Mesenchymal stem cell (in vitro differentiated cells and primary cell): ENCODE results near the gene SPAG6.

ENCODE experiments used
- DNase-seq: peaks from one replicate; pipeline ENCODE4 v3.0.0-alpha.2; 2013
- H2AFZ ChIP-seq: one replicate; pipeline ENCODE4 v1.6.1; 2013; ENCODE audit warnings: low read depth, mild to moderate bottlenecking, control low read depth, inconsistent platforms, low read length, moderate library complexity
- H2AK5ac ChIP-seq: 2 replicates; pipeline ENCODE4 v1.6.1; 2013; ENCODE audit warnings: low read length, moderate library complexity, mild to moderate bottlenecking, inconsistent platforms; ENCODE audit not compliant: severe bottlenecking
- H2BK120ac ChIP-seq: one replicate; pipeline ENCODE4 v1.6.1; 2013; ENCODE audit warnings: low read depth, mild to moderate bottlenecking, inconsistent platforms, low read length, moderate library complexity
- H2BK12ac ChIP-seq, 2 experiments: one replicate each; pipeline ENCODE4 v1.6.1; 2013; ENCODE audit warnings: inconsistent platforms in 2 of 2, low read length in 2 of 2, mild to moderate bottlenecking in 2 of 2, moderate library complexity in 2 of 2, control low read depth in 1 of 2
- H2BK15ac ChIP-seq: one replicate; pipeline ENCODE4 v1.6.1; 2013; ENCODE audit warnings: mild to moderate bottlenecking, low read depth, inconsistent platforms; ENCODE audit not compliant: poor library complexity, severe bottlenecking
- H2BK5ac ChIP-seq: 2 replicates; pipeline ENCODE4 v1.6.1; 2013; ENCODE audit warnings: low read depth, mild to moderate bottlenecking, low read length, control low read depth, inconsistent platforms; ENCODE audit not compliant: poor library complexity, severe bottlenecking
- H3K14ac ChIP-seq, 2 experiments: one replicate each; pipeline ENCODE4 v1.6.1; 2013; ENCODE audit warnings: inconsistent platforms in 2 of 2, low read length in 2 of 2, control low read depth in 1 of 2, mild to moderate bottlenecking in 1 of 2, moderate library complexity in 1 of 2
- H3K18ac ChIP-seq, 2 experiments: one replicate each; pipeline ENCODE4 v1.6.1; 2013; ENCODE audit warnings: inconsistent platforms in 2 of 2, low read length in 2 of 2, control low read depth in 1 of 2, low read depth in 1 of 2, mild to moderate bottlenecking in 1 of 2
- H3K23ac ChIP-seq, 2 experiments: one replicate each; pipeline ENCODE4 v1.6.1; 2013; ENCODE audit warnings: inconsistent platforms in 2 of 2, low read length in 2 of 2, mild to moderate bottlenecking in 2 of 2, moderate library complexity in 2 of 2, control low read depth in 1 of 2
- H3K27ac ChIP-seq: 2 replicates; pipeline ENCODE4 v1.5.1; 2013; ENCODE audit warnings: mild to moderate bottlenecking, moderate library complexity, low read length, control low read depth, inconsistent platforms; ENCODE audit not compliant: poor library complexity, severe bottlenecking
- H3K27me3 ChIP-seq, 2 experiments: 2 replicates each; pipeline versions ENCODE4 v1.6.1 to v1.7.0; 2013; ENCODE audit warnings: low read length in 2 of 2, mild to moderate bottlenecking in 2 of 2, moderate library complexity in 2 of 2, control low read depth in 1 of 2, inconsistent platforms in 1 of 2; ENCODE audit not compliant: control insufficient read depth in 1 of 2, insufficient read depth in 1 of 2
- H3K36me3 ChIP-seq, 2 experiments: 2 replicates each; pipeline versions ENCODE4 v1.6.1 to v1.7.0; 2013; ENCODE audit warnings: low read length in 2 of 2, control low read depth in 1 of 2, inconsistent platforms in 1 of 2, low read depth in 1 of 2, mild to moderate bottlenecking in 1 of 2; ENCODE audit not compliant: insufficient read depth in 2 of 2, control insufficient read depth in 1 of 2
- H3K4ac ChIP-seq, 2 experiments: one replicate each; pipeline ENCODE4 v1.6.1; 2013; ENCODE audit warnings: inconsistent platforms in 2 of 2, low read length in 2 of 2, mild to moderate bottlenecking in 2 of 2, moderate library complexity in 2 of 2, control low read depth in 1 of 2, low read depth in 1 of 2
- H3K4me1 ChIP-seq: 2 replicates; pipeline ENCODE4 v1.6.1; 2013; ENCODE audit warnings: low read depth, low read length, control low read depth; ENCODE audit not compliant: control insufficient read depth, insufficient read depth
- H3K4me2 ChIP-seq: 2 replicates; pipeline ENCODE4 v1.6.1; 2013; ENCODE audit warnings: low read length, mild to moderate bottlenecking, inconsistent platforms; ENCODE audit not compliant: poor library complexity, severe bottlenecking
- H3K4me3 ChIP-seq, 2 experiments: 2 replicates each; pipeline versions ENCODE4 v1.5.1 to v1.7.0; 2013; ENCODE audit warnings: low read length in 2 of 2, mild to moderate bottlenecking in 2 of 2, control low read depth in 1 of 2, low read depth in 1 of 2; ENCODE audit not compliant: insufficient read depth in 1 of 2
- H3K79me1 ChIP-seq: replicated peaks from 2 replicates; pipeline ENCODE4 v1.6.1; 2013; ENCODE audit warnings: mild to moderate bottlenecking, control low read depth, low read length, inconsistent platforms; ENCODE audit not compliant: poor library complexity, severe bottlenecking
- H3K9ac ChIP-seq: 2 replicates; pipeline ENCODE4 v1.7.0; 2013; ENCODE audit warnings: mild to moderate bottlenecking, low read length, moderate library complexity
- H3K9me3 ChIP-seq: 2 replicates; pipeline ENCODE4 v1.7.0; 2013; ENCODE audit warnings: mild to moderate bottlenecking, low read length; ENCODE audit not compliant: control insufficient read depth
- H4K8ac ChIP-seq: one replicate; pipeline ENCODE4 v1.6.1; 2013; ENCODE audit warnings: inconsistent platforms, mild to moderate bottlenecking, low read length, moderate library complexity
- H4K91ac ChIP-seq: one replicate; pipeline ENCODE4 v1.6.1; 2013; ENCODE audit warnings: mild to moderate bottlenecking, low read length, inconsistent platforms
- WGBS: methylation state at CpG from one replicate; pipeline ENCODE4 v1.1.7; 2013; ENCODE audit warnings: mixed read lengths; 5-methylcytosine and 5-hydroxymethylcytosine counted together

SPAG6 gene

DNA sequence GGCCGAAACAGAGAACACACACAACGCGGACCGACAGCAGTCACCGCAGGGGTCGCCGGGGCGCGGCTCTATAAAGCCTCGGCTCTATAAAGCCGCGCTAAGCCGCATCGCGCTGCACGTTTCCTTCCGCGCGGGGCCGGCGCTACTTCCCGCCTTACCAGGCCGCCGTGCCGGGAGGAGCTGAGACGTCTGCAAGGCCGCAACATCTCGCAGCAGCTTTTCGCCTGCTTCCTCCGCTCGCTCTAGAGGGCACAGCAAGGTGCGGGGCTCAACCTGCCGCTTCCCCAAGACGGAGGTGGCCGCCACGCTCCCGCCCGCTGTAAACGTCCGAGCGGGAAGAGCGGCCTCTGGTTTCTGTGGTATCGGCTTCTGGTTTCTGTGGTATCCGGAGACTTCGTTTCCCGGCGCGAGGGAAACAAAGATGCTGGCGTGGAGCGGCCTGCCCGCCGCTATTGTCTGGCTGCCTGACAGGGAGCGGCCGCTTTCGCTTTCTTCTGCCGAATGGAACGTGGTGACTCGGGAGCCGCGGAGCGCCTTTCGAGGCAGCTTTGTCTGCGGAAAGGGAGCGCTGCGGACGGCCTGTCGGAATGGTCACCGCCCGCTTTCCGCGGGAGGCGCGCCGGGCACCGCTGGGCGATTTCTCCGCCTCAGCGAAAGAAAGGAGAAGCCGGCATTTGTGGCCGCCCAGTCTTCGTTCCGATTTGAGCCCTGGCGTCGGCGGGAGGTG, 91.8 kb downstream of the SPAG6 start:
- H2BK12ac ChIP-seq, result peak overlapping the region in 1 of 2 experiments; percentile 89
- H3K18ac ChIP-seq, result peak overlapping the region; percentile 95 to 97
- H3K4me3 ChIP-seq, result peak overlapping the region; percentile 67 to 89
- H4K91ac ChIP-seq, result peak overlapping the region; percentile 93
- peaks cover 12% of the 10 kb centered on the region for H3K79me1 ChIP-seq
- peak overlapping the region; percentile 52 for H3K4me2 ChIP-seq
- H2BK15ac ChIP-seq, result peak overlapping the region; percentile 92
- H3K36me3 ChIP-seq, result no peaks in the 10 kb centered on the region
- H3K27me3 ChIP-seq, result no peaks in the 10 kb centered on the region
- H3K4me1 ChIP-seq, result peaks cover 9% of the 10 kb centered on the region
- no peak overlapping the region for H2AK5ac ChIP-seq
- peak overlapping the region; percentile 75 for H2AFZ ChIP-seq
- peak; percentile 91 for DNase-seq
- under 1% methylated on average over 85 of the region's 85 CpGs for WGBS
- peak overlapping the region; percentile 91 for H2BK120ac ChIP-seq
- peak overlapping the region; percentile 96 for H4K8ac ChIP-seq
- peak overlapping the region; percentile 97 for H3K9ac ChIP-seq
- H3K9me3 ChIP-seq, result no peaks in the 10 kb centered on the region
- peak overlapping the region; percentile 90 to 93 for H3K4ac ChIP-seq
- peak overlapping the region; percentile 59 for H2BK5ac ChIP-seq
- peak overlapping the region in 1 of 2 experiments; percentile 82 for H3K14ac ChIP-seq
- peak overlapping the region; percentile 31 for H3K27ac ChIP-seq
- no peak overlapping the region for H3K23ac ChIP-seq

DNA sequence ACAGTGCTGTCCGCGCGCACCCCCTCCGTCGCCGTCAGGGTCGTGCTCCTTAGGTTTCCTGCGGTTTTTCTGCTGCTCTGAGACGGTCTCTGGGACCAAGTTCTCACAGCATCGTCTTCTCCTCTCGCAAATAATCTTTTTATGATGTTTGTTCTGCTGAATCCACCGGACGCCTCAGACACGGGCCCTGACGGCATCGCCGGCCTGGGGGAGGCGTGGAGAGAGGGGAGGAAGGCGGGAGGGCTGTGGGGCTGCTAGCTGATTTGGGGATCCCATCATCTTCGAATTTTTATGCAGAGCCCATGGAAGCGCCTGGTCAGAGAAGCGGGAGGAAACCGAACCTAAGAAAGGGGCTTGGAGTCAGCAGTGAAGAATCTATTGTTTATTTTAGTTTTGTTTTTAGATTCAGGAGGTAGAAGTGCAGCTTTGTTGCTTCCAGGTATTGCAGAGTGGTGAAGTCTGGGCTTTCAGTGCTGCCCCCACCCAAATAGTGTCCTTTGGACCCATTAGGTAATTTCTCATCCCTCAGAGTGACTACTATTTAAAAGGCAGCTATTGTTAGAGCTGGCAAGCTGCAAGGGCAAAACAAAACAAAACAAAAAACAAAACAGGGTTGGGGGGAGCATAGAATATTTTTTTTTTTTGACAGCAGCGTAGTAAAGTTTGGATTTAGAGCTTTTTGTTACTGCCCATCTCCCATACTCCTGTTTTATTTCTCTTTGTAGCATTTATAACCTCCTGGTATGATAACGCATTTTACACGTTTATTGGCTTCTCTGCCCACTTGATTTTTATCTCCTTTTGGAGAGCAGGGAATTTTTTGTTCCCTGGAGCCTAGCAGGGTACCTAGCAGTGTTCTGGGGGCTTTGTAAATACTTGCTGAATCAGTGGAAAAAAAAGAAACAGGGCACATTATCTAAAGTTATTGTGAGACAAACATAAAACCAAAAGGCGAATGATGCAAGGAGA, 92.6 kb downstream of the SPAG6 start:
- H3K27me3 ChIP-seq, result no peaks in the 10 kb centered on the region
- DNase-seq, result no peak
- H3K9me3 ChIP-seq, result no peaks in the 10 kb centered on the region
- H3K36me3 ChIP-seq, result no peaks in the 10 kb centered on the region
- no peak overlapping the region for H2AK5ac ChIP-seq
- H3K79me1 ChIP-seq, result peaks cover 12% of the 10 kb centered on the region
- H4K91ac ChIP-seq, result no peak overlapping the region
- peak overlapping the region; percentile 17 for H2BK15ac ChIP-seq
- H3K23ac ChIP-seq, result no peak overlapping the region
- WGBS, result 5% methylated on average over 22 of the region's 27 CpGs
- peak overlapping the region; percentile 57 for H2BK120ac ChIP-seq
- peak overlapping the region; percentile 67 to 89 for H3K4me3 ChIP-seq
- H3K4ac ChIP-seq, result peak overlapping the region; percentile 38 to 84
- H3K18ac ChIP-seq, result peak overlapping the region; percentile 56 to 95
- H2BK12ac ChIP-seq, result peak overlapping the region in 1 of 2 experiments; percentile 37
- H3K27ac ChIP-seq, result peak overlapping the region; percentile 31
- peak overlapping the region in 1 of 2 experiments; percentile 36 for H3K14ac ChIP-seq
- peak overlapping the region; percentile 96 for H4K8ac ChIP-seq
- peak overlapping the region; percentile 30 for H2AFZ ChIP-seq
- H3K9ac ChIP-seq, result peak overlapping the region; percentile 97
- peaks cover 9% of the 10 kb centered on the region for H3K4me1 ChIP-seq
- peak overlapping the region; percentile 59 for H2BK5ac ChIP-seq
- H3K4me2 ChIP-seq, result peak overlapping the region; percentile 52

DNA sequence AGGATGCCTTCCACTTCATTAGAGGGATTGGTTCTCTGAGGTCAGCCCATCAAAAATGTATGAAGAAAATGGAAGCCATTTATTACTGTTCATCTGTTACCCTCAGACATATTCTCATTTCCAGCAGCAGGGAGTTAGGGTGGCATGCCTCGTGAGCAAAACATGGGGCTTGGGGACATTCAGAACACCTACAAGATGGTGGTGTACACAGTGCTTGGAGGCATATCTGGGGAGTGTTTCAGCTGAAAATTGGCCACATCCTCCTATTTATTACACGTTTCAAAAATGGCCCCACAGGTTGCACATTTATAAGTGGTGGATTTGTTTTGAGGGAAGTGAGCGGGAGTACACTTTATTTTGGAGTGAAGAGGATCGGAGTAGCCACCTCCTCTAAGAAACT, 93.4 kb downstream of the SPAG6 start:
- Histone ChIP-seq H2BK5ac (no peak overlapping the region), H3K79me1 (peaks cover 12% of the 10 kb centered on the region), H3K18ac (no peak overlapping the region), H4K91ac (peak overlapping the region; percentile 85), H3K23ac (no peak overlapping the region), H3K36me3 (no peaks in the 10 kb centered on the region), H2BK15ac (no peak overlapping the region), H3K27ac (no peak overlapping the region), H2BK12ac (no peak overlapping the region), H3K9ac (peak overlapping the region; percentile 97), H3K14ac (no peak overlapping the region), H2AK5ac (no peak overlapping the region), H3K9me3 (no peaks in the 10 kb centered on the region), H2AFZ (no peak overlapping the region), H3K27me3 (no peaks in the 10 kb centered on the region), H3K4me2 (no peak overlapping the region), H4K8ac (peak overlapping the region; percentile 56), H3K4ac (no peak overlapping the region), H3K4me1 (peaks cover 9% of the 10 kb centered on the region), H3K4me3 (peak overlapping the region in 1 of 2 experiments; percentile 89), H2BK120ac (no peak overlapping the region)
- no peak for DNase-seq
- 78% methylated on average over 1 of the region's 4 CpGs for WGBS

DNA sequence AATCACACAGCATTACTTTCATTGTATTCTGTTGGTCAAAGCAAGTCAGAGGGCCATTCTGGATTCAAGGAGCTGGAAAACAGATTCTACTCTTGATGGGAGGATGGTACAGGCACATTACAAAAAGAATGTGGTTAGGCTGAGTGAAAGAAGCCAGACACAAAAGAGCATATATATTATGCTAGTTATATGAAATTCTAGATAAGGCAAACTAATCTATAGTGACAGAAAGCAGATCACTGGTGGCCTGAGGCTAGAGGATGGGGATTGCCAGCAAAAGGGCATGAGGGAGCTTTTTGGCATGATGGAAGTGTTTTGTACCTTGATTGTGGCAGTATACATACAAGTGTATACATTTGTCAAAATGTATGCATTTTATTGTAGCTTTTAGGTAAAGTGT, 96.8 kb downstream of the SPAG6 start:
- no peak overlapping the region for H2BK12ac ChIP-seq
- H3K36me3 ChIP-seq, result no peaks in the 10 kb centered on the region
- H3K4me1 ChIP-seq, result no peaks in the 10 kb centered on the region
- H3K18ac ChIP-seq, result no peak overlapping the region
- H3K27me3 ChIP-seq, result no peaks in the 10 kb centered on the region
- H3K79me1 ChIP-seq, result peaks cover 8% of the 10 kb centered on the region
- H3K9me3 ChIP-seq, result no peaks in the 10 kb centered on the region
- H3K27ac ChIP-seq, result no peak overlapping the region
- no peak overlapping the region for H3K4me2 ChIP-seq
- H3K4me3 ChIP-seq, result no peak overlapping the region
- no peak overlapping the region for H3K4ac ChIP-seq
- H3K9ac ChIP-seq, result no peak overlapping the region
- H4K8ac ChIP-seq, result no peak overlapping the region
- no peak overlapping the region for H4K91ac ChIP-seq
- H2BK15ac ChIP-seq, result no peak overlapping the region
- no peak overlapping the region for H3K23ac ChIP-seq
- no peak overlapping the region for H2AFZ ChIP-seq
- no peak overlapping the region for H2AK5ac ChIP-seq
- DNase-seq, result no peak
- no peak overlapping the region for H2BK5ac ChIP-seq
- H3K14ac ChIP-seq, result no peak overlapping the region
- H2BK120ac ChIP-seq, result no peak overlapping the region
